ENCODE measurements around the gene UNCX. TPM values are rescaled to one million over a fixed set of nuclear protein-coding genes. Genes with fewer than 3 reads are reported as not detected.

UNCX gene
- total and polyA plus RNA-seq, 2 experiments from 2014 or later, result 6.7 to 11.8 TPM

DNA sequence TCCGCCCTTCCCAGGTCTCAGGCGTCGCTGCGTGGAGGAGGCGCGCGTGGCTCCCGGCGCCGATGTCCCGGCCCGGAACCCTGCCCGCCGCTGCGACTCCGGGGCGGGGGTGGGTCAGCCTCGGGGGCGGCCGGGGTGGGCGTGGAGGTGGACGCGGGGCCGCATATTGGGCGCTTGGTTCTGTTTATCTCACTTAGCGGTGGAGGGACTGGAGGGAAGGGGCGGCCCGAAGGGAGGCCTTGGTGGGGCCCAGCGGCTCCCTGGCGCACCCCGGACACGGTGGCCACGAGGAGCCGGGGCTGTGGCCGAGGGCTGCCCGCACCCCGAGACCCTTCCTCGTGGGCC, 8.6 kb downstream of the UNCX start:
- no peak overlapping the region for H3K27ac ChIP-seq
- TF ChIP-seq, protein P1, sequence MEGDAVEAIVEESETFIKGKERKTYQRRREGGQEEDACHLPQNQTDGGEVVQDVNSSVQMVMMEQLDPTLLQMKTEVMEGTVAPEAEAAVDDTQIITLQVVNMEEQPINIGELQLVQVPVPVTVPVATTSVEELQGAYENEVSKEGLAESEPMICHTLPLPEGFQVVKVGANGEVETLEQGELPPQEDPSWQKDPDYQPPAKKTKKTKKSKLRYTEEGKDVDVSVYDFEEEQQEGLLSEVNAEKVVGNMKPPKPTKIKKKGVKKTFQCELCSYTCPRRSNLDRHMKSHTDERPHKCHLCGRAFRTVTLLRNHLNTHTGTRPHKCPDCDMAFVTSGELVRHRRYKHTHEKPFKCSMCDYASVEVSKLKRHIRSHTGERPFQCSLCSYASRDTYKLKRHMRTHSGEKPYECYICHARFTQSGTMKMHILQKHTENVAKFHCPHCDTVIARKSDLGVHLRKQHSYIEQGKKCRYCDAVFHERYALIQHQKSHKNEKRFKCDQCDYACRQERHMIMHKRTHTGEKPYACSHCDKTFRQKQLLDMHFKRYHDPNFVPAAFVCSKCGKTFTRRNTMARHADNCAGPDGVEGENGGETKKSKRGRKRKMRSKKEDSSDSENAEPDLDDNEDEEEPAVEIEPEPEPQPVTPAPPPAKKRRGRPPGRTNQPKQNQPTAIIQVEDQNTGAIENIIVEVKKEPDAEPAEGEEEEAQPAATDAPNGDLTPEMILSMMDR (IDR thresholded peaks at IDR 0.05; ENCODE audit: low read depth, low read length), result no peak
- DNase-seq (ENCODE audit: low read depth in 1 of 2, low spot score in 1 of 2), result no peak
- H3K4me3 ChIP-seq, result peak overlapping the region; percentile 4
- no peaks in the 10 kb centered on the region for H3K36me3 ChIP-seq
- H3K4me1 ChIP-seq (ENCODE audit: low read depth), result no peaks in the 10 kb centered on the region
- peaks cover 100% of the 10 kb centered on the region for H3K27me3 ChIP-seq
- no peaks in the 10 kb centered on the region for H3K9me3 ChIP-seq (ENCODE audit: low read depth)

DNA sequence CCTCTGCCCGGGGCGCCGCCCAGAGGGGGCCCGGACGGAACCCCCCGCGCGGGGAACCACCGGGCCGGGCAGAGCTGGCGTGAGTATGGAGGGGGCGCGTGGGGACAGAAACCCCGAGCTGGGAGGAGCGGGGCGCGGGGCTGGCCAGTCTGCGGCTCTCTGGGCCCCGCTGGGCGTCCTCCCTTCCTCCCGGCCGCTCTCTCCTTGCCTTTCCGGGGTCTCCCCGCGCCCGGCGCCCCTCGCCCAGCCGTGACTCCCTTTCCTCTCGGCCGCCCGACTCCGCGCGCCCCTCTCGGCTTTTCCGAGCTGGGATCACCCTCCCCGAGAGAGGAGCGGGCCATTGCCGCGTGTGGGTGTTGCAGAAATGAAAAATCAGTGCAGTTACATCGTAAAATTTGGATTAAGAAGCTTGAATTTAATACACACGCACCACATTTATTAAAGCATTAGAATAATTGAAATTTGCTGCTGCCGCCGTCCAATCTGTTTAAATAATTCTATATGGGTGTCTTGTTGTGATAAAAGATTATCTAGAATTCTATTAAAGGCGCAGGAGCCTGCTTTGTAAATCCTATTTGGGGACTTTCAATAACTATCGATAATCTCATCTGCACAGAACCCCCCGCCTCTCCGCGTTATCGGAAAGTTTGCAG, 9.1 kb downstream of the UNCX start:
- no peak for DNase-seq (ENCODE audit: low read depth in 1 of 2, low spot score in 1 of 2)
- Histone ChIP-seq H3K27ac (no peak overlapping the region), H3K36me3 (no peaks in the 10 kb centered on the region), H3K9me3 (ENCODE audit: low read depth) (no peaks in the 10 kb centered on the region), H3K4me3 (peak overlapping the region; percentile 4), H3K27me3 (peaks cover 100% of the 10 kb centered on the region), H3K4me1 (ENCODE audit: low read depth) (no peaks in the 10 kb centered on the region)
- TF ChIP-seq, protein P1 (IDR thresholded peaks at IDR 0.05; ENCODE audit: low read depth, low read length), result no peak

DNA sequence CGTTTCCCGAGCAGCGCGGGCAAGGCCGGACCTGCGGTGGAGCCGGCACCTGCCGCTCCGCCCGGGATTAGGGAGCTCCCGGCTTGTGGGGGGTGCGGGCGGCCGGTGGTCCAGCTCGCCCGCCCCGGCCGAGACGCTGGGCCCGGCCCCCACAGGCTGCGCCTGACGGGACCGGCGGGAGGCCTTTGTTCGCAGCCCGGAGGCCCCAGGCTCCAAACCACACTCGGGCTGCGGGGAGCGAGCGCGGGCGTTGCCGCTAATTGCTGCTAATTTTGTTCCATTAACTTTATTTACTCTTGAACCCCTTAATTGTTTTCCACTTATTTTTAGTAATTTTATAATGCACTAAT, 9.6 kb downstream of the UNCX start:
- Histone ChIP-seq H3K4me3 (peak overlapping the region; percentile 4), H3K4me1 (ENCODE audit: low read depth) (no peaks in the 10 kb centered on the region), H3K9me3 (ENCODE audit: low read depth) (no peaks in the 10 kb centered on the region), H3K36me3 (no peaks in the 10 kb centered on the region), H3K27ac (no peak overlapping the region), H3K27me3 (peaks cover 100% of the 10 kb centered on the region)
- no peak for DNase-seq (ENCODE audit: low read depth in 1 of 2, low spot score in 1 of 2)
- TF ChIP-seq, protein P1 (IDR thresholded peaks at IDR 0.05; ENCODE audit: low read depth, low read length), result no peak

DNA sequence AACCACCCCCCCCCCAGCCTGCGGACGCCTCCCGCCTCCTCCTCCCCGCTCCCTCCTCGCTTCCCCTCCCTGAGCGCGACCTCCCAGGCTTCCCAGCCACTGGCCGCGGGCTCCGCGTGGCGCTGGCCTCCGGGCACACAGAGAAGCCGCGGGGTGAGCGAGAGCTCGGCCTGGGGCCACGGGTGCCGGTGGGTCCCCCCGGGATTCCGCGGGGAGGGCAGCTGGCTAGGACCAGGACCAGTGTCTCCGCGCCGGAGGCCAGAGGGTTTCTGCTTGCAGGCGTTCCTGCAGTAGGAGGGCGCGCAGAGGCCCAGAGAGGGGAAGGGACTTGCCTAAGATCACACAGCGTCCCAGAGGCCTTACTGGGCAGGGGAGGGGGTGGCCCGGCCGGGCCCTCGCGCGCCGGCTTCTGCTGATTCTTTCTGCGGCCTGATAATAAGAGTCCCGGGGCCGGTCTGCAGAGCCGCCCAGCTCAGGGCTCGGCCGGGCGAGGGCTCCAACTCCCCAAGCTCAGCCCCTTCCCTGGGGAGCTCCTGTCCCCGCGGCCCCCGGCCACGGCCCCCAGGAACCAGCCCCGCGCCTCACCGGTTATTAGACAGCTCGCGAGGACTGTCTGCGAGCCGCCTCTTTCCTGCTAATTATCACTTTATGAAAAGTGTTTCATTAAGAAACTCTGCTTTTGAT, 10.1 kb downstream of the UNCX start:
- Histone ChIP-seq H3K27ac (no peak overlapping the region), H3K27me3 (peaks cover 100% of the 10 kb centered on the region), H3K36me3 (no peaks in the 10 kb centered on the region), H3K9me3 (ENCODE audit: low read depth) (no peaks in the 10 kb centered on the region), H3K4me3 (peak overlapping the region; percentile 1), H3K4me1 (ENCODE audit: low read depth) (no peaks in the 10 kb centered on the region)
- DNase-seq (ENCODE audit: low read depth in 1 of 2, low spot score in 1 of 2), result no peak
- TF ChIP-seq, protein P1 (IDR thresholded peaks at IDR 0.05; ENCODE audit: low read depth, low read length), result no peak

DNA sequence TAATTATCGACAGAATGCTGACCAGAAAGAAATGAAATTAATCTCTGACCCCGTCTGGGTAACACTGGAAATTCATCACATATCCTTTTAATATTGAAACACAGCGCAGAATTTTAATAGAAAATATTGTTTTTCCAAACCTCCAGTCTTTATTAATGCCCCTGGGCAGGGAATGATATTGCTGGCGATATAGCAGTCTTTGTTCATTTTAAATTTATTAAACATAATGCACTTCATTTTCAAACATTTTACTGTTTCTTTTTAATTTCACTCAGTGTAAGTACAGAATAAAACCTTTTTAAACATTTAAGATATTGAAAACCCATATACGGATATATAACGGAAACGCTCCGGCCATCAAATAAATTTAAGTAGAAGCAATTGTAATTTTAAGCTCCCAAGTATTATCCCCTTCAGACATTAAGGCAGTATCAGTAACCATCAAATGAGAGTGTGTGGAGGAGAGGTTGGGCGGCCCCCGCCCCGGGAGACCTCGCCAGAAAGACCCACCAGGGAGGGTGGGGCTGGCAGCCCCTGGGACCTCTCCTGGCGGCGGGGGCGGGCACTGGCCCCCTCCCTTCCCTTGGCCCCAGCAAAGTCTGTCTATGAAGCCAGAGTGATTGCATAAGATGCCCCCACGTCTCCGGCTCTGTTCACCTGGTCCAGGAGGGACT, 10.8 kb downstream of the UNCX start:
- TF ChIP-seq, protein P1 (IDR thresholded peaks at IDR 0.05; ENCODE audit: low read depth, low read length), result no peak
- no peaks in the 10 kb centered on the region for H3K9me3 ChIP-seq (ENCODE audit: low read depth)
- H3K27ac ChIP-seq, result no peak overlapping the region
- H3K4me1 ChIP-seq (ENCODE audit: low read depth), result no peaks in the 10 kb centered on the region
- peaks cover 100% of the 10 kb centered on the region for H3K27me3 ChIP-seq
- H3K36me3 ChIP-seq, result no peaks in the 10 kb centered on the region
- no peak for DNase-seq (ENCODE audit: low read depth in 1 of 2, low spot score in 1 of 2)
- no peak overlapping the region for H3K4me3 ChIP-seq

Data from cardiac muscle cell (in vitro differentiated cells and primary cell).